ENCODE measurements around the gene UBE3C.

The UBE3C gene

DNA sequence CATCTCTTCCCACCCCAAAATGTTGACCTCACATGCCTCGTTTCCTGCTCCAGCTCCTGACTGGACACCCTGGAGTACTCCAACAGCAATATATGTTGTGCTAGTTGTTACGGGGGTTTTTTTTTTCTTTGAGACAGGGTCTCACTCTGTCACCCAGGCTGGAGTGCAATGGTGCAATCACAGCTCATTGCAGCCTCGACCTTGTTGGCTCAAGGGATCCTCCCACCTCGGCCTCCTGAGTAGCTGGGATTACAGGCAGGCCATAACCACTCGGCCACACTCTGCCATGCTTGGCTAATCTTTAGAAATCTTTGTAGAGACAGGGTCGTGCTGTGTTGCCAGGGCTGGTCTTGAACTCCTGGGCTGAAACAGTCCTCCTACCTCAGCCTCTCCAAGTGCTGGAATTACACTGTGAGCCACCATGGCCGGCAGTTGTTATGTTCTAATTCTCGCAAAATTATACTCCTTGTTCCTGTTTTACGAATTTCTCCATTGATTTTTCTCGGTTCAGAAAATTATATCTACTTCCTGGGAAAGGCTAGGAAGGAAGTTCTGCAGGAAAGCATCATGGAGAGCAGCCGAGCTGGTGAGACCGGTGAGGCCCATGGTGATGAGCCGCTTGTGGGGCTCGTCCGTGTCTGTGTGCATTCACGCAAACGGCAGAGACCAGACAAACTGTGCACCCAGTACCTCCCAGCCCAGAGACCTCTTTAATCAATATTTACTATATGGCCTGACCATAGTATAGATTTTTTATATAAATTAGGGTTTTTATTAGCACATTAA, 145.7 kb downstream of the UBE3C start:
- TF ChIP-seq, protein P1, sequence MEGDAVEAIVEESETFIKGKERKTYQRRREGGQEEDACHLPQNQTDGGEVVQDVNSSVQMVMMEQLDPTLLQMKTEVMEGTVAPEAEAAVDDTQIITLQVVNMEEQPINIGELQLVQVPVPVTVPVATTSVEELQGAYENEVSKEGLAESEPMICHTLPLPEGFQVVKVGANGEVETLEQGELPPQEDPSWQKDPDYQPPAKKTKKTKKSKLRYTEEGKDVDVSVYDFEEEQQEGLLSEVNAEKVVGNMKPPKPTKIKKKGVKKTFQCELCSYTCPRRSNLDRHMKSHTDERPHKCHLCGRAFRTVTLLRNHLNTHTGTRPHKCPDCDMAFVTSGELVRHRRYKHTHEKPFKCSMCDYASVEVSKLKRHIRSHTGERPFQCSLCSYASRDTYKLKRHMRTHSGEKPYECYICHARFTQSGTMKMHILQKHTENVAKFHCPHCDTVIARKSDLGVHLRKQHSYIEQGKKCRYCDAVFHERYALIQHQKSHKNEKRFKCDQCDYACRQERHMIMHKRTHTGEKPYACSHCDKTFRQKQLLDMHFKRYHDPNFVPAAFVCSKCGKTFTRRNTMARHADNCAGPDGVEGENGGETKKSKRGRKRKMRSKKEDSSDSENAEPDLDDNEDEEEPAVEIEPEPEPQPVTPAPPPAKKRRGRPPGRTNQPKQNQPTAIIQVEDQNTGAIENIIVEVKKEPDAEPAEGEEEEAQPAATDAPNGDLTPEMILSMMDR (IDR thresholded peaks at IDR 0.05; ENCODE audit: control extremely low read depth, extremely low read depth, low read depth, missing control alignments) = no peak
- CTCF ChIA-PET = interaction anchor here (1.2 kb wide), 1 partner anchor 10 kb away, joined by 4 read pairs; no protein-coding TSS in a partner anchor
- POLR2A ChIA-PET = no interaction called here
- DNase-seq (ENCODE audit: extremely low spot score) = no peak

DNA sequence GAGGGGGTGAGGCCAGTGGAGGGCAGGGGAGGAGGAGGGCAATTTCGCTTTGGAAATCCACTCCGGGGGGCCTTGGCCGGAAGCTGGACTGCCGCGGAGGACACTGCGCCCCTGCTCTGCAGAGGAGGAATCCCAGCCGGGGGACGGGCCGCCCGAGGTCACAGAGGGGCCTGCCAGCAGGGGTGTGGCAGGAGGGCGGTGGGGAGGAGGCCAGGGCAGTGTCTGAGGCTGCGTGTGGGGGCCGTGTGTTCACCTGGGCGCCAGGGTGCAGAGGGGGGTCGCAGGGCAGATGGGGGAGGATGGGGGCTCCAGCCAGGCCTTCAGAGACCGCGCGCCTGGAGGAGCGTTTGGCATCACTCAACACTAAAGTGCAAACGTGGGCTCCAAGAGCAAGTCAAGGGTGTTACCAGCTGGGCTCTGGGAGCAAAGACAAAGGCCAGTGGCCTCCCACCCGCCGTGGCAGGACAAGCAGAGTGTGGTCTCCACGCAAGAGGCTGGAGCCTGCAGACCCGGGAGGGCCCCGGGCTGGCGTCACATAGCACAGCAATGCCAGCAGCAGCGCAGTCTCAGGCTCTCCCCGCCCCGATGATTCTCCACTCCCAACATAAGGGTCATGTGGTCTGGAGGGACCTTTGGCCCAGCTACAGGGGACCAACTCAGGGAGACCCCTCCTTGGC, 152.8 kb downstream of the UBE3C start:
- no peak for DNase-seq (ENCODE audit: extremely low spot score)
- TF ChIP-seq, protein P1 (IDR thresholded peaks at IDR 0.05; ENCODE audit: control extremely low read depth, extremely low read depth, low read depth, missing control alignments) = no peak
- ChIA-PET CTCF (no interaction called here), POLR2A (no interaction called here)

DNA sequence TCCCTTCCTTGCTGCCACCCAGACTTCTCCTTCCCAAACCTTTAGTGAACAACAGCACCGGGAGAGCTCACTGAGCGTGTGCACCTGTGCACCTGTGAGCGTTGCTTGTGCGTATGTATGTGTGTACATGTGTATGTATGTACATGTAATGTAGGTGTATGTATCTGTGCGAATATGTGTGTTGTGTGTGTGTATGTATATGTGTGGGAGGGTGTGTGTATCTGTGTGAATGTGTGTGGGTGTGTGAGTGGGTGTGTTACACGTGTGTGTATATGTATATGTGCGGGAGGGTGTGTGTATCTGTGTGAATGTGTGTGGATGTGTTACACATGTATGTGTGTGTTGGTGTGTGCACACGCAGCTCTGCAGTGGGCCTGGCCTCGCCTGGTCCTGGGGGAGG, 153.5 kb downstream of the UBE3C start:
- POLR2A ChIA-PET = no interaction called here
- TF ChIP-seq, protein P1 (IDR thresholded peaks at IDR 0.05; ENCODE audit: control extremely low read depth, extremely low read depth, low read depth, missing control alignments) = no peak
- CTCF ChIA-PET = no interaction called here
- no peak for DNase-seq (ENCODE audit: extremely low spot score)

DNA sequence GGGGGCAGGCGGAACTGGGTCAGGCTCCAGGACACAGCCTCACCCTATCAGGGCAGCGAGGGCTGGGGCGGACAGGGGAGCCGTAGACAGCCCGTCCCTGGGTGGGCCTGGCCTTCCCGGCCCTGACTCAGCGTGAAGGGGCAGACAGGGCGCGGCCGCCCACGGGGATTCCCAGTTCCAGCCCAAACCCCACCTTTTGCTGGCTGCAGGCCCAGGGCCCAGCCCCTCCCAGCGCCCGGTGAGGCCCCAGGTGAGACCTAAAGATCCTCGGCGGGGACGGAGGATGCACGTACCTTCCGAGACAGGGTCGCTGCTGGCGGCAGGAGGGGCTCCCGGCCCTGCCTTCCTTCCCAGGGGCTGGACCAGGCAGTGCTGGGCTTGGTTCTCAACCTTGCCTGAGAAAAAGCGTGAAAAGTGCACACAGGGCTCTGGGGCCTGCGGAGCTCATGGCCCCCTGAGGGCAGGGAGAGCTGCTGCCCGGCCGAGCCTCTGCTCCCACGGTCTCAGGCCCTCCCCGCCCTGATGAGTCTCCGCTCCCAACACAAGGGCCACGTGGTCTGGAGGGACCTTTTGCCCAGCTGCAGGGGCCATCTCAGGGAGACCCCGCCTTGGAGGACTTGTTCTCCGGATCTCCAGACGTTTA, 154.2 kb downstream of the UBE3C start:
- TF ChIP-seq, protein P1 (IDR thresholded peaks at IDR 0.05; ENCODE audit: control extremely low read depth, extremely low read depth, low read depth, missing control alignments) = no peak
- DNase-seq (ENCODE audit: extremely low spot score) = no peak
- POLR2A ChIA-PET = no interaction called here
- CTCF ChIA-PET = no interaction called here

DNA sequence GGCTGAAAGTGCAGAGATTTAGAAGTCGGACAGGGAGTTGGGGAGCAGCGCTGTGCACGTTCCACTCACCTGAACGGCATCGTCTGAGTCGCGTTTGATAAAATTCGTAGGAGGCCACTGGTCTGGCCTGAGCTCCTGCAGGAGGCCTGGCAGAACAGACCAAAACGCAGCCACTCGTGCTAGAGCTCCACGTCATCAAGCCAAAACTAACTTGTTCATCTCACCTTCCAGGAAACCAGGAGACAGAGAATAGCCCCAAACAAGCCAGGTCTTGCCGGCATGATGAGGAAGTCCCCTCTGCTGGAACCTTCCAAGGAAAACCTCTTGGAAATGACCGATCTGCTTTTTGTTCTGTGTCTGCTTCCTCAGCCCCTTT, 154.7 kb downstream of the UBE3C start:
- TF ChIP-seq, protein P1 (IDR thresholded peaks at IDR 0.05; ENCODE audit: control extremely low read depth, extremely low read depth, low read depth, missing control alignments) = no peak
- CTCF ChIA-PET = no interaction called here
- POLR2A ChIA-PET = no interaction called here
- no peak for DNase-seq (ENCODE audit: extremely low spot score)

DNA sequence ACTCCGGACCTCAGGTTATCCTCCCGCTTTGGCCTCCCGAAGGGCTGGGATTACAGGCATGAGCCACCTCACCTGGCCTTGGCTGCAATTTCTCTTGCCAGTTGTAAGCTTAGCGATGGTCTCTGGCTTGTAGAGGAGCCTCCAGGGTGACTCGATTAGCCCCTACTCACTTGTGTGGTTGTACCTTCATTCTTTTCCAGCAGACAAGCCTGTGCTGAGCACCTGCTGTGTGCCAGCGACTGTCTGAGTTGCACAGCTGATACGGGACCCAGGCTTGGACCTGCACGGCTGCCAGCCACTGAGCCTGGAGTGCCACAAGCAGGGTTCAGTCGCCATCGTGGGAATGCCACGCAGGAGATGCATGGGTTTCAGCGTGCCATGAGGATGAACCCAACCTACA, 156.0 kb downstream of the UBE3C start:
- ChIA-PET POLR2A (no interaction called here), CTCF (no interaction called here)
- TF ChIP-seq, protein P1 (IDR thresholded peaks at IDR 0.05; ENCODE audit: control extremely low read depth, extremely low read depth, low read depth, missing control alignments) = no peak
- DNase-seq (ENCODE audit: extremely low spot score) = no peak
